Skeletal muscle satellite cell (primary cell): Measurements from ENCODE around the gene ABHD4.

Source experiments
- H3K27me3 ChIP-seq: 2 replicates; pipeline ENCODE4 v1.7.0; 2013; ENCODE audit warnings: low read length; ENCODE audit not compliant: control insufficient read depth, insufficient read depth
- H3K36me3 ChIP-seq: 2 replicates; pipeline ENCODE4 v1.7.0; 2013; ENCODE audit warnings: mild to moderate bottlenecking, control low read depth, low read length; ENCODE audit not compliant: insufficient read depth
- H3K4me1 ChIP-seq: 2 replicates; pipeline ENCODE4 v1.7.0; 2013; ENCODE audit warnings: low read length; ENCODE audit not compliant: control insufficient read depth, insufficient read depth
- H3K4me2 ChIP-seq: 2 replicates; pipeline ENCODE4 v1.7.0; 2013; ENCODE audit warnings: mild to moderate bottlenecking, low read length
- H3K4me3 ChIP-seq: 2 replicates; pipeline ENCODE4 v1.7.0; 2013; ENCODE audit warnings: low read length
- H3K9ac ChIP-seq: 2 replicates; pipeline ENCODE4 v1.7.0; 2013; ENCODE audit warnings: mild to moderate bottlenecking, low read depth, low read length, moderate library complexity
- H3K9me3 ChIP-seq: replicated peaks from 2 replicates; pipeline ENCODE4 v1.7.0; 2013; ENCODE audit warnings: mild to moderate bottlenecking, control low read depth, low read length

The ABHD4 gene

DNA sequence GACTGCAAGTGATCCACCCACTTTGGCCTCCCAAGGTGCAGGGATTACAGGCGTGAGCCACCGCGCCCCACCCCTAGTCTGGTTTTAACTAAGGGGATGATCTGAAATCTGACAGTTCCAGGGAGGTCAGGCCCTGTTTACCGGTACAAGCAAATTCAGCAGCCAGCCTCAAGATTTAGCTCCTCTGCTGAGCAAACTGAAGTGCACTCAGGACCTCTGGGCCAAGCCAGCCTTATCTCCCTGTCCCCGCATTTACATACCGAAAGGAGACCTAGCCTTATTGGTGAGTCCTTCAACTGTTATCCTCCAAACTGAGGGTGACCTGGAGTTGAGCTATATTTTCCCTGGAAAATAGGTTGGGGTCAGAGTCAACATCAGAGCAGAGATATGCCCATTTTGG is 835 bp upstream of the ABHD4 start:
- Histone ChIP-seq H3K4me2 (peak overlapping the region; percentile 97), H3K9ac (peak overlapping the region; percentile 84), H3K36me3 (peaks cover 8% of the 10 kb centered on the region), H3K4me3 (no peak overlapping the region), H3K4me1 (peaks cover 12% of the 10 kb centered on the region), H3K9me3 (no peaks in the 10 kb centered on the region), H3K27me3 (peaks cover 13% of the 10 kb centered on the region)

- Histone ChIP-seq H3K4me3 (peak overlapping the region; percentile 76), H3K36me3 (peaks cover 11% of the 10 kb centered on the region), H3K9ac (peak overlapping the region; percentile 84), H3K9me3 (no peaks in the 10 kb centered on the region), H3K27me3 (peaks cover 9% of the 10 kb centered on the region), H3K4me2 (peak overlapping the region; percentile 97), H3K4me1 (peaks cover 16% of the 10 kb centered on the region)
These were observed 365 bp upstream of the ABHD4 start for GRCh38 chr14:22597771-22598098.

- H3K9ac ChIP-seq = peak overlapping the region; percentile 84
- peak overlapping the region; percentile 76 for H3K4me3 ChIP-seq
- no peaks in the 10 kb centered on the region for H3K9me3 ChIP-seq
- H3K4me2 ChIP-seq = peak overlapping the region; percentile 97
- peaks cover 18% of the 10 kb centered on the region for H3K36me3 ChIP-seq
- peaks cover 4% of the 10 kb centered on the region for H3K27me3 ChIP-seq
- H3K4me1 ChIP-seq = peaks cover 25% of the 10 kb centered on the region
These were observed 770 bp downstream of the ABHD4 start for GRCh38 chr14:22598896-22599244.

DNA sequence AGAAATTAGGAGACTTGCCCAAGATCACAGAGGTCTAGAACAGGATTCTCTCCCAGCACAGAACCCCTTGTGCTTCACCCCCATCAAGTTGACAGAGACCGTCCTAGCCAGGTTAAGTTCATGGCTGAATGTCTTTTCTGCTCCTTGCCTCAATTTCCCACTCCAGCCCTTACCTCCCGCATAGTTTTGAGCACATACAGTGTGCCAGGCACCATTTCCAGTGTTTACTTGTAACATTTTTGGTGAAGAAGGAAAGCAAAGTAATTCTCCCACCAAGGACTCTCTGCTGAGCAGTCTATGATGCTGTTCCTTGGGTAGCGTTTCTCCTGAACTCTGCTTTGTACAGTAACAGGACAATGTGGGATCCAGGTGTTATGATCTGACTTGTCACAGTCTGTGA is 1.2 kb downstream of the ABHD4 start:
- Histone ChIP-seq H3K4me2 (peak overlapping the region; percentile 97), H3K9me3 (no peaks in the 10 kb centered on the region), H3K9ac (peak overlapping the region; percentile 84), H3K27me3 (peaks cover 4% of the 10 kb centered on the region), H3K4me3 (peak overlapping the region; percentile 76), H3K36me3 (peaks cover 21% of the 10 kb centered on the region), H3K4me1 (peaks cover 25% of the 10 kb centered on the region)

DNA sequence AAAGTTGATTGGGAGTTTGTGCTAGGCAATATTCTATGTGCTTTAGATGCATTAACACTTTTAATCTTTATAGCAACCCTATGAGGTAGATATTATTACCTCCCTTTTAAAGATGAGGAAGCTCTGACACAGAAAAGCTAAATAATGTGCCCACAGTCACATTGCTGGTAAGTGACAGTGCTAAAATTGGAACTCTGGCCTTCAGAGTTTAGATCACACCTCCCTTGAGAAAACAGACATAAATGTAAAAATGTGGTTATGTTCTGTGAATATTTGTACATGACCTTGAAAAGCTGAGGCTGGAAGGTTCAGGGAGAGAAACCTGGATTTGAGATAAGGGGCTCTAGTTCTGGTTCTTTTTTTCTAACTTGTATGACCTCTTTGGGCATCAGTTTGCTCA is 1.9 kb downstream of the ABHD4 start:
- H3K27me3 ChIP-seq = peaks cover under 1% of the 10 kb centered on the region
- peak overlapping the region; percentile 97 for H3K4me2 ChIP-seq
- H3K9ac ChIP-seq = peak overlapping the region; percentile 84
- H3K9me3 ChIP-seq = no peaks in the 10 kb centered on the region
- peaks cover 27% of the 10 kb centered on the region for H3K36me3 ChIP-seq
- H3K4me3 ChIP-seq = no peak overlapping the region
- peaks cover 25% of the 10 kb centered on the region for H3K4me1 ChIP-seq

- Histone ChIP-seq H3K9me3 (no peaks in the 10 kb centered on the region), H3K9ac (no peak overlapping the region), H3K4me3 (no peak overlapping the region), H3K27me3 (no peaks in the 10 kb centered on the region), H3K4me2 (no peak overlapping the region), H3K36me3 (peaks cover 35% of the 10 kb centered on the region), H3K4me1 (peaks cover 35% of the 10 kb centered on the region)
These were observed 3.4 kb downstream of the ABHD4 start for GRCh38 chr14:22601456-22601855.

DNA sequence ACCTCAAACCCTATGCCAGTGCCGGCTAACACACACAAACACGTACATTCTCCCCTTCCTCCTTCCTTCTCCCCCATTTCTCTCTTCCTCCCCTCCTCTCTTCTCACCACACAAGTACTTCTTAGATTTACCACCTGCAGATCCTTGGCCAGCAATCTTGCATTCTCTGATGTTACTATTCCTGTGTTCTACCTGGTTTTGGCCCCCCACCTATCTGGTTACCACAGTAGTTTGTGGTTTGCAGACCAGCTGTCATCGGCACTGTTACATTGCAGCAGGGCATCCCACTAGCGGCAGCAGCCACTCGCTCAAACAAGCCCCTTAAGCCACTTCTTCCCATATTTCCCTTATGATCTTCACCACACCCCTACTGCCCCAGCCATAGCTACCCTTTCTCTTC is 3.9 kb downstream of the ABHD4 start:
- Histone ChIP-seq H3K9ac (peak overlapping the region; percentile 47), H3K4me3 (no peak overlapping the region), H3K4me1 (peaks cover 40% of the 10 kb centered on the region), H3K36me3 (peaks cover 38% of the 10 kb centered on the region), H3K27me3 (no peaks in the 10 kb centered on the region), H3K4me2 (no peak overlapping the region), H3K9me3 (no peaks in the 10 kb centered on the region)

DNA sequence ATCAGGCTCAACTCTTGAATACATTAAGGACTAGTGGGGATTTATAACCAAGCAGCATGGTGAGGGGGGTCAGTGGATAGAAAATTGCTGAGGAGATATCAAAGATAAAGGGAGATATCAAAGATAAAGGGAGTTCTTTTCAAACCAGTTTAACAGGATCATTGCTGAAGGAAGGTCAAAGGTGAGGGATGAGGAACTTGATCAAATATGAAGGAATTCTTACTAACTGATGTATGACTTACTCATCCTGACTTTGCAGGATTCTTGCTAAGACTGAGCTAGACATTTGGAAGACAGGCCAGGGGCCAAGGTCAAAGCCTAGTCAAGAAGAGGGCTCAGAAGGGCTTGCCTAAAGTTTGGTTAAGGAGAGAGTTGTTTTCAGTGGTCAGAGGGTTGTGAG is 4.8 kb downstream of the ABHD4 start:
- Histone ChIP-seq H3K27me3 (no peaks in the 10 kb centered on the region), H3K4me3 (no peak overlapping the region), H3K4me2 (peak overlapping the region; percentile 19), H3K4me1 (peaks cover 46% of the 10 kb centered on the region), H3K9me3 (no peaks in the 10 kb centered on the region), H3K9ac (peak overlapping the region; percentile 47), H3K36me3 (peaks cover 45% of the 10 kb centered on the region)

- Histone ChIP-seq H3K4me1 (peaks cover 37% of the 10 kb centered on the region), H3K4me3 (no peak overlapping the region), H3K36me3 (peaks cover 66% of the 10 kb centered on the region), H3K4me2 (no peak overlapping the region), H3K9me3 (no peaks in the 10 kb centered on the region), H3K9ac (peak overlapping the region; percentile 41), H3K27me3 (no peaks in the 10 kb centered on the region)
These were observed 8.3 kb downstream of the ABHD4 start for GRCh38 chr14:22606380-22606779.

GRCh38 chr14:22607291-22607690 is 9.2 kb downstream of the ABHD4 start:
- H3K27me3 ChIP-seq = no peaks in the 10 kb centered on the region
- H3K9me3 ChIP-seq = no peaks in the 10 kb centered on the region
- H3K4me2 ChIP-seq = no peak overlapping the region
- peaks cover 35% of the 10 kb centered on the region for H3K4me1 ChIP-seq
- peaks cover 63% of the 10 kb centered on the region for H3K36me3 ChIP-seq
- H3K9ac ChIP-seq = peak overlapping the region; percentile 45
- no peak overlapping the region for H3K4me3 ChIP-seq

DNA sequence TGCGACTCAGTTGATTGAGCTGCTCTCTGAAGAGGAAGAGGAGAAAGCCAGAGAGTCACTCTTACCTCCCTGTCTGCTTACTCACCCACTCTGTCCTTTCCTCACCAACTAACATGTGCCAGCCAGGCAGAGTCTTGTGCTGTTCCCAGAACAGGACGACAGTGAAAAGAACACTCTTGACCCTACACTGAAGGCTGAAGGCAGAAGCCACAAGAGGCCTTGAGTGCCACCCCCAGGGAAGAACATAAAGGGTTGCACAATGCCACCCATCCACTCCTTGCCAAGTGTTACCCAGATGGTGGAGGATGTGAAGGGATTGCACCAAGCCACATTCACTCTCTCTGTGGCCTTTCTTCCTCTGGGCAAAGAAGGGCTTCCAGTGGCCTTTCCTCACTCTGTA is 12.8 kb downstream of the ABHD4 start:
- Histone ChIP-seq H3K27me3 (no peaks in the 10 kb centered on the region), H3K36me3 (peaks cover 37% of the 10 kb centered on the region), H3K4me2 (no peak overlapping the region), H3K4me1 (peaks cover 44% of the 10 kb centered on the region), H3K9ac (no peak overlapping the region), H3K9me3 (no peaks in the 10 kb centered on the region), H3K4me3 (no peak overlapping the region)

GRCh38 chr14:22613106-22613695 is 15.1 kb downstream of the ABHD4 start:
- H3K4me1 ChIP-seq = peaks cover 27% of the 10 kb centered on the region
- no peak overlapping the region for H3K4me3 ChIP-seq
- no peaks in the 10 kb centered on the region for H3K9me3 ChIP-seq
- peaks cover 24% of the 10 kb centered on the region for H3K36me3 ChIP-seq
- H3K27me3 ChIP-seq = no peaks in the 10 kb centered on the region
- peak overlapping the region; percentile 52 for H3K4me2 ChIP-seq
- H3K9ac ChIP-seq = peak overlapping the region; percentile 72
